ENCODE data around the gene ADRM1. TPM values are rescaled to one million over a fixed set of nuclear protein-coding genes. Genes with fewer than 3 reads are reported as not detected.

ADRM1 gene
- total and polyA plus RNA-seq, 2 experiments from 2014 or later: 206 to 243 TPM

DNA sequence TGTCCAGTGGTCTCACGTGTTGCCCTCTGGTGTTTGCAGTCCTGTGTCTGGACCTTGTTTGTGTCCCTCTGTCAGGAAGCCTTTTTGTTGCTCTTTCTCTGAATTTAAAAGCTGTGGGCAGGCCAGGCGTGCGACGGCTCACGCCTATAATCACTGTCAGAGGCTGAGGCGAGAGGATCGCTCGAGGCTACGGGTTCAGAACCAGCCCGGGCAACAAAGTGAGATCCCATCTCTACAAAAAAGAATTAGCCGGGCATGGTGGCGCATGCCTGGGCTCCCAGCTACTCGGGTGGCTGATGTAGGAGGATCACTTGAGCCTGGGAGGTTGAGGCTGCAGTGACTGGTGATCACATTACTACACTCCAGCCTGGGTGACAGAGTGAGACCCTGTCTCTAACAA is 35.9 kb upstream of the ADRM1 start:
- Histone ChIP-seq H2AFZ (no peak overlapping the region), H3K4me3 (no peak overlapping the region), H3F3A (replicated peaks; ENCODE audit: low read depth) (no peaks in the 10 kb centered on the region), H3K27me3 (ENCODE audit: insufficient read depth) (no peaks in the 10 kb centered on the region), H3K4me1 (ENCODE audit: insufficient read depth) (no peaks in the 10 kb centered on the region), H4K20me1 (replicated peaks; ENCODE audit: insufficient read depth) (no peaks in the 10 kb centered on the region; the same call in 1 of the 2 replicates), H3K9me2 (ENCODE audit: insufficient read depth) (no peaks in the 10 kb centered on the region), H3K79me2 (replicated peaks; ENCODE audit: insufficient read depth) (no peaks in the 10 kb centered on the region), H3K27ac (ENCODE audit: low read depth) (no peak overlapping the region; the same call in 1 of the 2 replicates), H3K36me3 (ENCODE audit: insufficient read depth) (peaks cover 16% of the 10 kb centered on the region), H3K4me2 (no peak overlapping the region)
- peaks cover 52% of the 10 kb centered on the region for H3K36me3 Mint-ChIP-seq (ENCODE audit: low read depth)
- H3K4me1 Mint-ChIP-seq: peaks cover 3% of the 10 kb centered on the region; the same call in 1 of the 3 replicates
- no peak overlapping the region for H3K4me3 Mint-ChIP-seq
- no peak for ATAC-seq
- DNase-seq (ENCODE audit: low spot score): no peak
- TF ChIP-seq, protein P1, sequence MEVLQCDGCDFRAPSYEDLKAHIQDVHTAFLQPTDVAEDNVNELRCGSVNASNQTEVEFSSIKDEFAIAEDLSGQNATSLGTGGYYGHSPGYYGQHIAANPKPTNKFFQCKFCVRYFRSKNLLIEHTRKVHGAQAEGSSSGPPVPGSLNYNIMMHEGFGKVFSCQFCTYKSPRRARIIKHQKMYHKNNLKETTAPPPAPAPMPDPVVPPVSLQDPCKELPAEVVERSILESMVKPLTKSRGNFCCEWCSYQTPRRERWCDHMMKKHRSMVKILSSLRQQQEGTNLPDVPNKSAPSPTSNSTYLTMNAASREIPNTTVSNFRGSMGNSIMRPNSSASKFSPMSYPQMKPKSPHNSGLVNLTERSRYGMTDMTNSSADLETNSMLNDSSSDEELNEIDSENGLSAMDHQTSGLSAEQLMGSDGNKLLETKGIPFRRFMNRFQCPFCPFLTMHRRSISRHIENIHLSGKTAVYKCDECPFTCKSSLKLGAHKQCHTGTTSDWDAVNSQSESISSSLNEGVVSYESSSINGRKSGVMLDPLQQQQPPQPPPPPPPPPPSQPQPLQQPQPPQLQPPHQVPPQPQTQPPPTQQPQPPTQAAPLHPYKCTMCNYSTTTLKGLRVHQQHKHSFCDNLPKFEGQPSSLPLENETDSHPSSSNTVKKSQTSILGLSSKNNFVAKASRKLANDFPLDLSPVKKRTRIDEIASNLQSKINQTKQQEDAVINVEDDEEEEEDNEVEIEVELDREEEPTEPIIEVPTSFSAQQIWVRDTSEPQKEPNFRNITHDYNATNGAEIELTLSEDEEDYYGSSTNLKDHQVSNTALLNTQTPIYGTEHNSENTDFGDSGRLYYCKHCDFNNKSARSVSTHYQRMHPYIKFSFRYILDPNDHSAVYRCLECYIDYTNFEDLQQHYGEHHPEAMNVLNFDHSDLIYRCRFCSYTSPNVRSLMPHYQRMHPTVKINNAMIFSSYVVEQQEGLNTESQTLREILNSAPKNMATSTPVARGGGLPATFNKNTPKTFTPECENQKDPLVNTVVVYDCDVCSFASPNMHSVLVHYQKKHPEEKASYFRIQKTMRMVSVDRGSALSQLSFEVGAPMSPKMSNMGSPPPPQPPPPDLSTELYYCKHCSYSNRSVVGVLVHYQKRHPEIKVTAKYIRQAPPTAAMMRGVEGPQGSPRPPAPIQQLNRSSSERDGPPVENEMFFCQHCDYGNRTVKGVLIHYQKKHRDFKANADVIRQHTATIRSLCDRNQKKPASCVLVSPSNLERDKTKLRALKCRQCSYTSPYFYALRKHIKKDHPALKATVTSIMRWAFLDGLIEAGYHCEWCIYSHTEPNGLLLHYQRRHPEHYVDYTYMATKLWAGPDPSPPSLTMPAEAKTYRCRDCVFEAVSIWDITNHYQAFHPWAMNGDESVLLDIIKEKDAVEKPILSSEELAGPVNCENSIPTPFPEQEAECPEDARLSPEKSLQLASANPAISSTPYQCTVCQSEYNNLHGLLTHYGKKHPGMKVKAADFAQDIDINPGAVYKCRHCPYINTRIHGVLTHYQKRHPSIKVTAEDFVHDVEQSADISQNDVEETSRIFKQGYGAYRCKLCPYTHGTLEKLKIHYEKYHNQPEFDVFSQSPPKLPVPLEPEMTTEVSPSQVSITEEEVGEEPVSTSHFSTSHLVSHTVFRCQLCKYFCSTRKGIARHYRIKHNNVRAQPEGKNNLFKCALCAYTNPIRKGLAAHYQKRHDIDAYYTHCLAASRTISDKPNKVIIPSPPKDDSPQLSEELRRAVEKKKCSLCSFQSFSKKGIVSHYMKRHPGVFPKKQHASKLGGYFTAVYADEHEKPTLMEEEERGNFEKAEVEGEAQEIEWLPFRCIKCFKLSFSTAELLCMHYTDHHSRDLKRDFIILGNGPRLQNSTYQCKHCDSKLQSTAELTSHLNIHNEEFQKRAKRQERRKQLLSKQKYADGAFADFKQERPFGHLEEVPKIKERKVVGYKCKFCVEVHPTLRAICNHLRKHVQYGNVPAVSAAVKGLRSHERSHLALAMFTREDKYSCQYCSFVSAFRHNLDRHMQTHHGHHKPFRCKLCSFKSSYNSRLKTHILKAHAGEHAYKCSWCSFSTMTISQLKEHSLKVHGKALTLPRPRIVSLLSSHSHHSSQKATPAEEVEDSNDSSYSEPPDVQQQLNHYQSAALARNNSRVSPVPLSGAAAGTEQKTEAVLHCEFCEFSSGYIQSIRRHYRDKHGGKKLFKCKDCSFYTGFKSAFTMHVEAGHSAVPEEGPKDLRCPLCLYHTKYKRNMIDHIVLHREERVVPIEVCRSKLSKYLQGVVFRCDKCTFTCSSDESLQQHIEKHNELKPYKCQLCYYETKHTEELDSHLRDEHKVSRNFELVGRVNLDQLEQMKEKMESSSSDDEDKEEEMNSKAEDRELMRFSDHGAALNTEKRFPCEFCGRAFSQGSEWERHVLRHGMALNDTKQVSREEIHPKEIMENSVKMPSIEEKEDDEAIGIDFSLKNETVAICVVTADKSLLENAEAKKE (CRISPR knock-in tag; IDR thresholded peaks at IDR 0.05): no peak
- TF ChIP-seq POLR2AphosphoS5 (IDR thresholded peaks at IDR 0.05; ENCODE audit: low read depth) (no peak), ZNF114 (CRISPR knock-in tag; IDR thresholded peaks at IDR 0.05) (no peak), ZNF331 (CRISPR knock-in tag; IDR thresholded peaks at IDR 0.05; ENCODE audit: low read depth) (no peak), JUNB (IDR thresholded peaks at IDR 0.05; ENCODE audit: unreplicated experiment) (no peak), EZH2 (IDR thresholded peaks at IDR 0.05; ENCODE audit: low read depth, unreplicated experiment) (no peak), CREB1 (CRISPR knock-in tag; IDR thresholded peaks at IDR 0.05; ENCODE audit: low read depth) (no peak), CTCF (conservative IDR thresholded peaks at IDR 0.05; ENCODE audit: low read depth in 2 of 2) (no peak), EZH2phosphoT487 (IDR thresholded peaks at IDR 0.05; ENCODE audit: unreplicated experiment) (no peak), STAT1 (IDR thresholded peaks at IDR 0.05; ENCODE audit: unreplicated experiment) (no peak), NANOG (IDR thresholded peaks at IDR 0.05; ENCODE audit: borderline replicate concordance) (no peak)
- TF ChIP-seq, protein P2, sequence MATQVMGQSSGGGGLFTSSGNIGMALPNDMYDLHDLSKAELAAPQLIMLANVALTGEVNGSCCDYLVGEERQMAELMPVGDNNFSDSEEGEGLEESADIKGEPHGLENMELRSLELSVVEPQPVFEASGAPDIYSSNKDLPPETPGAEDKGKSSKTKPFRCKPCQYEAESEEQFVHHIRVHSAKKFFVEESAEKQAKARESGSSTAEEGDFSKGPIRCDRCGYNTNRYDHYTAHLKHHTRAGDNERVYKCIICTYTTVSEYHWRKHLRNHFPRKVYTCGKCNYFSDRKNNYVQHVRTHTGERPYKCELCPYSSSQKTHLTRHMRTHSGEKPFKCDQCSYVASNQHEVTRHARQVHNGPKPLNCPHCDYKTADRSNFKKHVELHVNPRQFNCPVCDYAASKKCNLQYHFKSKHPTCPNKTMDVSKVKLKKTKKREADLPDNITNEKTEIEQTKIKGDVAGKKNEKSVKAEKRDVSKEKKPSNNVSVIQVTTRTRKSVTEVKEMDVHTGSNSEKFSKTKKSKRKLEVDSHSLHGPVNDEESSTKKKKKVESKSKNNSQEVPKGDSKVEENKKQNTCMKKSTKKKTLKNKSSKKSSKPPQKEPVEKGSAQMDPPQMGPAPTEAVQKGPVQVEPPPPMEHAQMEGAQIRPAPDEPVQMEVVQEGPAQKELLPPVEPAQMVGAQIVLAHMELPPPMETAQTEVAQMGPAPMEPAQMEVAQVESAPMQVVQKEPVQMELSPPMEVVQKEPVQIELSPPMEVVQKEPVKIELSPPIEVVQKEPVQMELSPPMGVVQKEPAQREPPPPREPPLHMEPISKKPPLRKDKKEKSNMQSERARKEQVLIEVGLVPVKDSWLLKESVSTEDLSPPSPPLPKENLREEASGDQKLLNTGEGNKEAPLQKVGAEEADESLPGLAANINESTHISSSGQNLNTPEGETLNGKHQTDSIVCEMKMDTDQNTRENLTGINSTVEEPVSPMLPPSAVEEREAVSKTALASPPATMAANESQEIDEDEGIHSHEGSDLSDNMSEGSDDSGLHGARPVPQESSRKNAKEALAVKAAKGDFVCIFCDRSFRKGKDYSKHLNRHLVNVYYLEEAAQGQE (IDR thresholded peaks at IDR 0.05; ENCODE audit: unreplicated experiment): no peak
- TF ChIP-seq, protein P3, sequence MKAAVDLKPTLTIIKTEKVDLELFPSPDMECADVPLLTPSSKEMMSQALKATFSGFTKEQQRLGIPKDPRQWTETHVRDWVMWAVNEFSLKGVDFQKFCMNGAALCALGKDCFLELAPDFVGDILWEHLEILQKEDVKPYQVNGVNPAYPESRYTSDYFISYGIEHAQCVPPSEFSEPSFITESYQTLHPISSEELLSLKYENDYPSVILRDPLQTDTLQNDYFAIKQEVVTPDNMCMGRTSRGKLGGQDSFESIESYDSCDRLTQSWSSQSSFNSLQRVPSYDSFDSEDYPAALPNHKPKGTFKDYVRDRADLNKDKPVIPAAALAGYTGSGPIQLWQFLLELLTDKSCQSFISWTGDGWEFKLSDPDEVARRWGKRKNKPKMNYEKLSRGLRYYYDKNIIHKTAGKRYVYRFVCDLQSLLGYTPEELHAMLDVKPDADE (IDR thresholded peaks at IDR 0.05): no peak
- peaks cover 13% of the 10 kb centered on the region; the same call in 2 of the 3 replicates for H3K9me3 Mint-ChIP-seq
- peaks cover 2% of the 10 kb centered on the region for H3K27me3 Mint-ChIP-seq (ENCODE audit: insufficient read depth, low read depth, poor library complexity)
- no peak overlapping the region for H3K27ac Mint-ChIP-seq

Measured in GM23338 (cell line).